GM19455 (cell line): ENCODE data around the gene FGD3.
A peak's percentile ranks its signal among the peaks of the same experiment; 100 is the strongest.

Experiments used
- ATAC-seq: cut with Tn5 transposase; IDR thresholded peaks from one replicate; pipeline ENCODE4 v1.9.1; 2021; ENCODE audit not compliant: unreplicated experiment

The FGD3 gene

DNA sequence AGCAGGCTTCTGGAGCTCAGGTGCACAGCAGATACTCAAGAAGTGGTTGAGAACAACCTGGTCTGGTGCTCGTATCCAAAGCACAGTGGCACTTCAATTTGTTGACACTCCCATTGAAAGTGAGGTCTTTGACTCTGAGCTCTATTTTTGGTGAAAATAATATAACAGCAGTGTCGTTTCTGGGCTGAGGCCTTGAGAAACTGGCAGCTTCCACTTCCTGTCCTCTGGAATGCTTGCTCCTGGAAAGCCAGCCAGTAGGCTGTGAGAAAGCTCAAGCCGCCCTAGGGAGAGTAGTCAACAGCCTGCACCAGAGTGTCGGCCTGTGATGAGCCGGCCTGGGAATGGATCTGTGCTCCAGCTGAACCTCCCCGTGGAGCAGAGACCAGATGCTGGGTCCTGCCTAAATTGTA is 104.4 kb downstream of the FGD3 start:
- no peak for ATAC-seq

DNA sequence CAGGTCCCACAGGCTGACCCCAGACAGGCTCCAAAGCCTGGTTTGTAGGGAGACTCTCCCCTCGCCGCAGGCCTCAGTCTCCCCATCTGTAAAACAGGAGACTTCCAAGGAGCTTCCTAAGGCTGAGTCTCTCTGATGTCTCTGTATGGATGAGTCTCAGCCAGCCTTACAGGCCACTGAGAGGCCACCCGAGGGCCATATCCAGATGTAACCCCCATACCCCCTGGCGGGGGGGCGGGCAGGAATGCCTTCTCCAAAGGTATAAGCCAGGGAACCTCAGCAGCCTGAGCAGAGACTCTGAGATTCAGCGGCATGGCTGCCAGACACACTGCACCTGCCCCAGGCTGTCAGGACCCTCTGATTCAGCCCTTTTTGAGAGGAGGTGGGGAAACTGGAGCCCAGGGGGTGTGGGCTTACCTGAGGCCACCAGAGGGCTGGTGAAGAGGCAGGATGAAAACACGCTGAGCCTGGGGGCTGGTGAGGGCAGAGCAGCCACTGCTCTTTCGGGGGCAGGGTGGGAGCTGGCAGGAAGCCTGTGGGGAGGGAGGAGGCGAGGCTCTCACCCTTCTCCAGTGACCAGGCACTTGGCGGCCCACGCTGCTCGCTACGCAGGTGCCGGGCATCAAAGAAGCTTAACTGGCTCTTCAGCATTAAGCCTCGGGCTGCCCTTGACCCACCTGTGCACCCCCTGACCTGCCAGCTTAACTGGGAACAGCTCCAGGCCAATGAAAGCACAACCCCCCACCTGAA is 105.6 kb downstream of the FGD3 start:
- no peak for ATAC-seq

DNA sequence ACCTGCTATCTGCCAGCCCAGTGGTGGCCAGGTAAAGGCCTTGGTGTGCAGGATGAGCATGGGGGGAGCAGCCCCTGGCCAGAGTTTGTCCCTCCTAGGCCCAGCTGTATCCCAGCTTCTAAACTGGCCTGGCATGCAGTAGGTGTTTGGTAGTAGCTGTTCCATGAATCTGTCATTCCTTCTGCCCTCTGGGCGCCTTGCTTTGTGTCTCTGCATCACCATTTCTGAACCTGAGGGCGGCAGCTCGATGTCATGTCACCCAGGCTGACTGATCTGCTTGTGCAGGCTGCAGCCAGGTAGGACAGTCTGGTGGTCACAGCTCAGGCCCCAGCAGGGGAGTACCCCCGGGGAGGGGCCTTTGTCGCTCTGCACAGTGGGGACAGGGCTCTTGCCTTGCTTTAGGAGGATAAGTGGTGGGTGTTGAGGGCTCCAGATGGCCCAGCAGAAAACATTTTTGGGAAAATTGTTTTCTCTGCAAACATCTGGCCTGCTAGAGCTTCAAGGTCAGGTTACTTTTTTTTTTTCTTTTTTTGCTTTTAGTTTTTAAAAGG is 106.5 kb downstream of the FGD3 start:
- ATAC-seq, result no peak

DNA sequence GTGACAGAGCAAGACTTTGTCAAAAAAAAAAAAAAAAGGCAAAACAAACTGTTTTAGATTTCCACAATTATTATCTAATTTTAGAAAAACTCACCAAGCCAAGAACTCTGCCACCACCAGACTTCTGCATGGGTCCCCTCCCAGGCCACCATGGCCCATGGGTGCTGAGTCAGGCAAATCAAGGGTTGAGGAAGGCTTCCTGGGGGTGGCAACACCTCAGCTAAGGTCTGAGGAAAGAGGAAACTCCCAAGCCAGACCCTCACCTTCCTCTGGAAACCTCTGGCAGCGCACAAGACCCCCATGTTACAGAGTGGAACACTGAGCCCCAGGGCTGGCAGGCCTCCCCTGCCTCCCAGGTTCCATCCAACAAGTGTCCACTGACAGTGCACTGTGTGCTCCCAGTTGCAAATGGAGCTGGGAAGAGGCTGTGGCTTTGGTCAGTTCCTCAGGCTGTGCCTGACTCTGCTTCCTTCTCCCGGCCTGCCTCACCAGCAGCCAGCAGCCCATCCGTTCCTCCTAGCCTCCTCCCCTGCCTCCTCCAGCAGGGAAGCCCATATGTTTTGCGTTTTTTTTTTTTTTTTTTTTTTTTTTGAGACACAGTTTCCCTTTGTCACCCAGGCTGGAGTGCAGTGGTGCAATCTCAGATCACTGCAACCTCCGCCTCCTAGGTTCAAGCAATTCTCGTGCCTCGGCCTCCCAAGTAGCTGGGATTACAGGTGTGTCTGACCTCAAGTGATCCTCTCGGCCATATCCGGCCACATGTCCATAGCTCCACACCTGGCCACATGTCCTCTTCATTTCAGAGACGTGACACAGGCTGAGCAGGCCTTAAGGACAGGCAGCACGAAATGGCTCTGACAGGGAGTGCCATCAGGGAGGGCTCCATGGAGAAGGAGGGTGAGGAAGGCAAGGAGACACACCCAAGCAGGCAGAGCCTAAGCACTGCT is 107.7 kb downstream of the FGD3 start:
- ATAC-seq, result no peak

DNA sequence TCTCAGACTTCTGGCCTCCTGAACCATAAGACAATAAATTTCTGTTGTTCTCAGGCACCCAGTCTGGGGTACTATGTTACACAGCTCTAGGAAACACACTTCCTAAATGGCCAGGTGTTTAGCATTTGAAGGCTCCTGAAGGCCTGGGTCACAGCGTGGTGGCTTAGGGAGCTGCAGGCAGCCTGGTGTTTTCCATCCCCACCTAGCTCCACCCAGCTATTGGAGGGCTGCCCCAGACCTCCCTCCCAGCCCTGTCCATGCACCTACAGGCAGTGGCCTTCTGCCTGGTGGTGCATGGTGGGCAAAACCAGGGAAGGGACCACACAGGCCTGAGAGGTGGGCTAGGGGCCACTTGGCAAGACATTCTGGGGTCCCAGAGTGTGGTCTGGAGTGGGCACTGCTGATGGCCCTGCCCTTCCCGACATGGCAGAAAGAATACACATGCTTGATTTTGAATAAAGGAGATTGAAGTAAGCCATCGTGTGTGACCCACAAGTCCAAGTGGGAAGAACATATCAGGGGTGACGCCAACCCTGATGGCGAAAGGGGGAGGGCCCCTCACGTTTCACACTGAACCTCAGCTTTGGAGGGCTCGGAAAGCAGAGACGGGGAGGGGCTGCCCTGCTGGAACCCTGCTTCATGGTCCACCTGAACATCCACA is 109.8 kb downstream of the FGD3 start:
- no peak for ATAC-seq

DNA sequence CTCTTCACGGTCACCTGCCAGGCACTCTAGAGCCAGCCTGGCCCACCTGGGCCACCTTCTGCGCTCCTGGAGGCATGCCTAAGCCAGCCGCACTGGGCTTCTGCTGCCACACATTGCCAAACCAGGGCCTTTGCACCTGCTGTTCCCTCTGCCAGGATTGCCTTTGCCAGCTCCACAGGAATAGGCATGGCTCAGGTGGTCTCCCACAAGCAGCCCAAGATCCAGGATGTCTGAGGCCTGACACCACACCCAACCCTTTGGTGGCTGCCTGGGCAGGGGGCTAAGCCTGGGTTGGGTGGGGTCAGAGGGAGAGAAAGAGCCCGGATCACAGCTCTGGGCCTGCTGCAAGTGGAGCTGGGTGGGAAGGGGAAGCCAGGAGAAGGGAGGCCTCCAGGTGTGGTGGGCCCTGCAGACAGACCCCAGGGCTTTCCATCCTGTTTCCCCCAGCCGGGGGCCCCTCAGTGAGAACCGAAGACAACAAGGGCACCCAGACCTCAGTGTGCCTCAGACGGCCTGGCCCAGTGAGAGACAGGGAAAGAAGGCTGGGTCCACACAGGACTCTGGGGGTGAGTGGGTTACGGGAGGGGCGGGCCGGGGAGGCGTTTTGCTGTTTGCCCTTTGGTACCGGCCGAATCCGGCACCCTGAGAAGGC is 110.5 kb downstream of the FGD3 start:
- ATAC-seq, result peak; percentile 6

DNA sequence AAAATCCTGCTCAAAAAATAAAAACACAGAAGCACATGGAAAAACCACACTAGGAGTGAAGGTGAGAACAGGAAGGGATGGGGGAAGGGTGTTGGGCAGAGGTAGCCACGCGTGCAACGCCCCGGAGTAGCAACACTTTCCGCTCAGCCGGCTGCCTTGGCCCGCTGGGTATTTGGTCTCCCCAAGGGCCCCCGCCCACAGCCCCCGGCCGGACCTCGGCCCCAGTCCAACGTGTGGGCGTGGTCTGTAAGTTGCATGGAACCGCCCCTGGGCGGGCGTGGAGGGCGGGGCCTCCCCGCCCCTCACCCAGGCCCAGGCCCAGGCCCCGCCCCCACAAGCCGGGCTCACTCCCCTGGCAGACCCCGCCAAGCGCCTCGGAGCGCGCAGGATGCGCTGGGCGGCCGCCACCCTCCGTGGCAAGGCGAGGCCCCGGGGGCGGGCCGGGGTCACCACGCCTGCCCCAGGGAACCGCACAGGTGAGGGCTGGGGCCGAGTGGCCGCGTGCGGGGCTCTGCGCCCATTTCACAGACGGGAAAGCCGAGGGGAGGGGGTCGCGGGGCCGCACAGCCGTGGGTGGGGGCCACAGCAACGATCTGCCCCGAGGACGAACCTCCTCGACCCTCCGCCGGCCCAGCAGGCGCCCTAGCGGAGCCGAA is 111.2 kb downstream of the FGD3 start, which contains the start of gene SUSD3:
SUSD3 (plus strand) TSS at position 347 of the 656 bp plus-strand sequence; CDS start at position 389, 42 bp downstream.
- ATAC-seq, result peak; percentile 49

DNA sequence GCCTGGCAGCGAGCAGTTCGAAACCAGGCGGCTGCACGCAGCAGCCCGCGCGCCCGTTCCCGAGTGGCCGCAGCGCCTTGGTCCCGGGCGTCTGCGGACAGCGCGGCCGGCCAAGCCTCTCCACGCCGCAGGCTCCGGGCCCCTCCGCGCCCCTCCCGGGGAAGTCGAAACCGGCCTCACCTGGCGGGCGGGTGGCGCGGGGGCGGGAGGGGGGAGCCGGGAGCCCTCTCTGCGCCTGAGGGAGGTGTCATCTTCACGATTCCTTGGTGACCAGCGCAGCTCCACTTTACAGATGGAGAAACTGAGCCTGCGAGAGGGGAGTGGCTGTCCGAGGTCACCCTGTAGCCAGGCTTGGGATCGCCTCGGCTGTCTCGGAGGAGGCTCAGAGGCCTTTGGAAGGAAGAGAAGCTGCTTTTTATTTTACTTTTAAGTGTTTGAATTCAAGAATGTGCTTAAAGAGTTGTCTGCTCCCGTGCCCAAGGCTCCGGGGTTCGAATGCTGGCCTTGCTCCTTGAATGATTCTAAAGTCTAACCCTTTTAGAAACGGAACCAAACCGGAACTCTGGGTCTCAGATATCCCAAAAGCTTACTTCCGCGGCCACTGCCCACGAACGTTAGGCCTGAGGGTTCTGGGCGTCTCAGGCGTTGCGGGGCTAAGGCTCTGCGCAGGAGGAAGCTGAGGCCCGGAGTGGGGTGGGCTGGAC is 111.8 kb downstream of the FGD3 start:
- ATAC-seq, result peak; percentile 21

DNA sequence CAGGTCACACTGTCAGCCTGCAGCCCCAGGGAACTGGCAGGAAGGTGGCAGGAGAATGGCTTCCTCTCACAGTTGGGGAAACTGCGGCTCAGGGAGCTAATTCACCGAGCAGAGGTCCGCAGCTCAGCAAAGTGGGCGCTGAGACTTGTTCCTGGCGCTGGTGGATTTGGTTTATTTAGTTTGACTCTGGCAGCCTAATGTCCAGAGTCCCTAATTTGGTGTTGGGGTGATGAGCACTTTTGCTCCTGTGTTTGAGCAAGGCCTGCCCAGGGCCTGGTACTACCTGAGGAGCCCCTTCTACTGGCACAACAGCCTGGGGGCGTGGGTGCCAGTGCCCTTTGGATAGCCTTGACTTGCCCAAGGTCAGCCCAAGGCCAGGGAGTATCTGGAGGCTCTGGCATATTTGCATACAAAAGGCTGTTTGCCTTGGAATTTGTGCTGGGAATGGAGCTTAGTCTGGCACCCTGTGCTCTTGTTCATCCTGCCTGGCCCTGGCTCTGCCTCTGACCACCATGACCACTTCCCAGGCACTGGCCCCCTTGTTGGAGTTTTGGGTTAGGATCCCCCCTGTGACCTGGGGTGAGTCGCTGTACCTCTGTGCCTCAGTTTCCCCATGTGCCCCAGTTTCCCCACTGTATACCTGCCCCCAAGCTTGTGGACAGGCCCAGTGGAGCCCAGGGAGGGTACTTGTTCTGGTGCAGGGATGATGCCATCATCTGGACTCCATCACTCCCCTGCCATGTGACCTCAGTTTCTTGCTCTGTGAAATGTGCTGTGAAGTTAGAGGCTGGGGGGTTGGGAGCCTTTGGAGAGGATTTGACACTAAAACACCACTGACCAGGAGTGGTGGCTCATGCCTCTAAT is 112.6 kb downstream of the FGD3 start:
- no peak for ATAC-seq

DNA sequence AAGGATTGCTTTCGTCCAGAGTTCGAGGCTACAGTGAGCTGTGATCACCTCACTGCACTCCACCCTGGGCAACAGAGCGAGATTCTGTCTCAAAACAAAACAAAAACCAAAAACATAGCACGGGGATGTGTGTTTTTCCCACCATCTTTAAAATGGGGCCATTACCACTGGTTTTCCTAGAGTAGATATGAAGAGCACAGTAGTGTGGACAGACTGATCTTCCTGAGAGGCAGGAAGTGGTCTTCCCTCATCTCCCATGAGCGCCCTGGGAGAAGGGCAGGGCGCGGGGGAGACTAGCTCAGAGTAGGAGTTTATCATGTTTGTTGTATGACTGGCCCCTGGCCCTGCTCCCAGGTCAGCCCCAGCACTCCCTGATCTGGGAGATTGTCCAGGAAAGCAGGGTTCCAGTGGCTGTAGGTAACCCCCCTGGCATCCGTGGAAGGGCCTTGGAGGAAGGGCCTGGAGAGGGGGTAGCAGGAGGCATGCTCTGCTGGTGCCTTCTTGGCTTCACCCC is 113.5 kb downstream of the FGD3 start:
- ATAC-seq, result no peak

DNA sequence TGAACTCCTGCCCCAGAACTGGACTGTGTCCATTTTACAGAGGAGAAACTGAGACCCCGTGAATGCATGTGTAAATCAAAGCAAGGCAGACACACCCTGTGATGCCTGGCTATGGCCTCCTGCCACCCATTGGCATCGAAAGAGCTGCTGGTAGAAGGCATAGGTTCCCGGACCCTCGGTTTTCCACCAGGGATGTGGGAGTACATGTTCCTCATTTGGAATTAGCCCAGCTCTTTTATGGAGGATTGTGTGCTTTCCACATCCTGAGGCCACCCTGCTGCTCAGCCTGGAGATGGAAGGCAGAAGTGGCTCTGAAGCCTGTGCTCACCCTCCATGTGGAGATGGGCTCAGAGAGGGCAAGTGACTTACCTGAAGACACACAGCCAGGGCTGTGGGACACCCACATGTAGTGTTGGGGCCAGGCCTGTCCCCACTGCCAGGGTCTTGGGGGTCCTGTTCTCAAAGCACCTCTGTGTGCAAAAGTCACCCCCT is 114.0 kb downstream of the FGD3 start:
- ATAC-seq, result no peak

DNA sequence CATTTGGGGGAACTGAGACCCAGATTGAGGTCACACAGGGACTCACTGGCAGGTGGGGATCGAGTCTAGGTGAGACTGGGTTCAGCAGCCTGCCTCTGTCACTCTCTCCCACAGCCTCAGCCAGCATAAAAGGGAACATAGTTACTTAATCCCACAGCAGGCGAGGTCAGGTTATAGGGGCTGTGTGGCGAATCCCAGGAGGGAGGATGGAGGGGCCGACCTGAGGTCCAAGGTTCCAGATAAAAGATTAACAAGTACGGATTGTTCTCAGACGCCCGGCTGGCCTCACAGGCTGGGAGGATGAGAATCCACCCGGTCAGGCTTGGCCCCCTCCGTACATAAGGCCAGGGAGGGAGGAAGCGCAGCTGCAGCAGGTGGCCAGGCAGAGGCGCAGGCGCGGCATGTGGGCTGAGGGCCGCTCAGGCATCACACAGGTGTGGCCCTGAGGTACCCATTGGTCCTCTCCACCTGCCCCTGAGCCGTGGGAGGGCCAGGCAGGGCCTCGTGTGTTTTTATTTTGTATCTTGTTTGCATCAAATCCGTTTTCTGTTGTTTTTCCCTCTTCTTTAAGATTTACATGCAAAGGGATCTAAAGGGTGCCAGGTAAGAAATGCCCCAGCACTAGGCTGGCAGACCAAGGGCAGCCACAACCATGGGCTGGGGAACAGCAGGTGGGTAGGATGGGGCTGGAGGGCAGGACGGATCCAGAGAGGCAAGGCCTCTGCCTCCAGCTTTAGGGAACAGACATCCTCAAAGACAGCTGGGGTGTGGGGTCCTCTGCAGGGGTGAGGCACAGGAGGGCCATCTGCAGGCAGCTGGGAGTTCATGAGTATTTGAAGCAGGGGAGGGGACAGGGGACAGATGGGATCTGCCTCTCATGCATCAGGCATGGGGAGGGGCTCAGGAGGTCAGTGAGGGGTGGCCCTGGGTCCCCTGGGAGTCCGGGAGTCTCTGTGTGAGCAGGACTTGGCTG is 114.8 kb downstream of the FGD3 start:
- ATAC-seq, result peak; percentile 35

DNA sequence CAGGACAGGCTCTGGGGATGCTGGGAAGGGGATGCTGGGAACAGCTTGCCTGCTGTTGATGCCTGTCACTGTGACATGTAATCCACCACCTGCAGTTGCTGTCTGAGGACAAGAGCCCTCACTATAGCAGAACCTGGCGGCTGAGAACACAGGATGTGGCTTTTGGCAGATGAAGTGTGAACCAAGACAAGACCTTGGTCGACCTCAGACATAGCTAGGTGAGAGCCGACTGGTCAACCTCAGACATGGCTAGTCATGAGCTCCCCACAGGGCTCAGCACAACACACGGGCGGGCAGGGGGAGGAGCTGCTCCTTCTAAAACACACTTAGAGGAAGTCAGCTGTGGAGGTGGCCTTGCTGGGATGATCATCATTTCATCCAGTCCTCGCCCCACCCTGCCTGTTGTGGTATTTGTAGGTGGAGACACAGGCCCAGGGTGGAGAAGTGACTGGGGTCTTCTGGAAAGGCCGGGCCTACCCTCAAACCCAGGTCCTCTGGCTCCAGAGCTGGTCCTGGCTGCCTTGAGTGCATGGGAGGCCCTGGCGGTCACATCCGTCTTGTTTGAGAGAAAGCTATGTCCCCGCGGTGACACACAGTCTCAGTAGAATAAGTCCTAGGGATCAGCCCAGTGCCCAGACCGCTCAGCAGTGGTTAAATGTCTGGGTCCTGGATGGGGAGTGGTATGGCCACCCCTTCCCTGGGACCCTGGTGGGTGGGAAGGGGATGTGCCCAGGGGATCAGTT is 117.2 kb downstream of the FGD3 start:
- peak; percentile 90 for ATAC-seq

DNA sequence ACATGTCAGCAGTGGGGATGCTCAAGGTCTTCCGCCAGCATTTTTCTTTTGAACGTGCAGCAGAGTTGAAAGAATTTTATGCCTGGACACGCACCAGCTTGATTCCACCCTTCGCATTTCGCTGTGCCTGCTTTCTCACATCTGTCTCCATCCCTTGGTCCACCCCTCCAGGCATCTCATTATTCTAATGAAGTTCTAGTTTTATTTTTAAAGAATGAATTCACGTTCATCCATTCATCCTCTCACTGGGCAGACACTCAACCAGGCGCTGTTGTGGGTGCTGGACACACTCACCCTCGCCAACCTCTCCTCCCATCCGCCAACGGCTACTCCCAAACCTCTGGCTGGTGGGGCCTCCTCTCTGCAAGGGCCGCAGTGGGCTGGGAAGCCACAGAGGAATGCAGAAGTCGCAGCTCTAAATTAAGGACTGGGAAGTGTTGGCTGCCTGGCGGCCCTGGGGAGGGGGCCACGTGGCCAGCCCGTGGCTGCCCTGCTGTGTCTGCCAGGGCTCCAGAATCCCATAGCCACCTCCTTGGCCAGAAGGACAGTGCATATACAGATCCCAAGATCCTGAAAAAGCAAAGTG is 117.9 kb downstream of the FGD3 start:
- no peak for ATAC-seq

DNA sequence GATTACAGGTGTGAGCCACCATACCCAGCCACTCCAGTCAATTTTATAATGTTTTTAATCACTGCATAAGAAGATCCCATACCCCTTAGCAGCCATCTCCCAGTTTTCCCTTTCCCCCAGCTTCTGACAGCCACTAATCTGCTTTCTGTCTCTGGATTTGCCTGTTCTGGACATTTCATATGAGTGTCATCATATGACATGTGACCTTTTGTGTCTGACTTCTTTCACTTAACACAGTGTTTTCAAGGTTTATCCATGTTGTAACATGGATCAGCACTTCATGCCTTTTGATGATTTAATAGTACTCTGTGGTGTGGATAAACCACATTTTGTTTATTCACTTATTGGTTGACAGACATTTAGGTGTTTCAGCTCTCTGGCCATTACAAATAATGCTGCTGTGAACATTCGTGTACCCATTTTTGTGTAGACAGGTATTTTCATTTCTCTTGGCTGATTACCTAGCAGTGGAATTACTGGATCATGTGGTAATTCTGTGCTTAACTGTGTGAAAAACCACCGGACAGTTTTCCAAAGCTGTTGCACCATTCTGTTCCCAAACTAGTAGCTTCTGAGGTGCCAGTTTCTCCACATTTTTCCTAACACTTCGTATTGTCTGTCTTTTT is 119.8 kb downstream of the FGD3 start:
- ATAC-seq, result no peak
